Thyroid gland (tissue), 4 donors: ENCODE results near the gene MAJIN. TPM values are rescaled to one million over a fixed set of nuclear protein-coding genes. Genes with fewer than 3 reads are reported as not detected.

Experiments used
- DNase-seq, 2 donors: peaks; one replicate each; pipeline ENCODE4 v3.0.0-alpha.2; 2019
- H3K27ac ChIP-seq, 3 donors: fragments of 200-600 bp; sonication (generic); 1 replicate in 2 of 3; 2 replicates in 1 of 3; pipeline ENCODE4 v1.5.1; 2016 to 2019; ENCODE audit warnings: mild to moderate bottlenecking in 1 of 3, moderate library complexity in 1 of 3
- H3K27me3 ChIP-seq: fragments of 200-600 bp; sonication (generic); one replicate; pipeline ENCODE4 v1.5.1; 2019
- H3K36me3 ChIP-seq, 2 donors: fragments of 200-600 bp; sonication (generic); one replicate each; pipeline ENCODE4 v1.5.1; 2016 to 2019
- H3K4me1 ChIP-seq, 2 donors: fragments of 200-600 bp; sonication (generic); one replicate each; pipeline ENCODE4 v1.5.1; 2017 to 2019
- H3K4me3 ChIP-seq, 3 donors: fragments of 200-600 bp; sonication (generic); replicated peaks in 1 of 3; 1 replicate in 2 of 3; 2 replicates in 1 of 3; pipeline ENCODE4 v1.5.1; 2016; ENCODE audit warnings: mild to moderate bottlenecking in 1 of 3
- H3K9me3 ChIP-seq: fragments of 200-600 bp; sonication (generic); one replicate; pipeline ENCODE4 v1.5.1; 2017
- POLR2A ChIP-seq, 2 donors: fragments of 450-650 bp; IDR thresholded peaks; one replicate each; pipeline ENCODE4 v1.6.1; 2017; ENCODE audit warnings: antibody characterized with exemption in 2 of 2, mild to moderate bottlenecking in 2 of 2, moderate library complexity in 1 of 2
- WGBS, 2 donors: methylation state at CpG; one replicate each; pipeline ENCODE4 v1.1.5; 2017; 5-methylcytosine and 5-hydroxymethylcytosine counted together
- intact Hi-C: fragments of 100-400 bp; cut with DNase I; formaldehyde crosslinking; loops from one replicate; pipeline ENCODE4 v1.15.1; 2023
- total RNA-seq, 4 donors: library from RNA; depleted of rRNA; stranded (reverse); fragments of >200 nt; gene quantifications; one replicate each; pipeline ENCODE4 v1.2.3, GENCODE V29; 2016
- TF ChIP-seq, protein P1 (sequence below), 6 experiments: fragments of 200-600 bp in 3 of 6; fragments of 450-650 bp in 3 of 6; sonication (generic) in 3 of 6; IDR thresholded peaks; one replicate each; pipeline ENCODE4 v1.5.1; 2016 to 2019; ENCODE audit warnings: antibody characterized with exemption in 6 of 6, mild to moderate bottlenecking in 2 of 6, inconsistent platforms in 1 of 6, moderate library complexity in 1 of 6

MAJIN gene
- total RNA-seq, 4 donors from 2014 or later: 0.27 TPM; not detected in 3

GRCh38 chr11:64893194-64894069 lies 78.5 kb downstream of the MAJIN start:
- intact Hi-C loops: loop anchor here (2.0 to 10.0 kb wide), 2 partner anchors 47 to 109 kb away; no protein-coding TSS in a partner anchor
- Histone ChIP-seq H3K27ac (no peak overlapping the region), H3K4me1 (peaks cover 0 to 10% of the 10 kb centered on the region in 2 donors), H3K4me3 (no peak overlapping the region), H3K9me3 (no peaks in the 10 kb centered on the region), H3K36me3 (peaks cover 8 to 17% of the 10 kb centered on the region in 2 donors), H3K27me3 (no peaks in the 10 kb centered on the region)
- TF ChIP-seq, protein P1, sequence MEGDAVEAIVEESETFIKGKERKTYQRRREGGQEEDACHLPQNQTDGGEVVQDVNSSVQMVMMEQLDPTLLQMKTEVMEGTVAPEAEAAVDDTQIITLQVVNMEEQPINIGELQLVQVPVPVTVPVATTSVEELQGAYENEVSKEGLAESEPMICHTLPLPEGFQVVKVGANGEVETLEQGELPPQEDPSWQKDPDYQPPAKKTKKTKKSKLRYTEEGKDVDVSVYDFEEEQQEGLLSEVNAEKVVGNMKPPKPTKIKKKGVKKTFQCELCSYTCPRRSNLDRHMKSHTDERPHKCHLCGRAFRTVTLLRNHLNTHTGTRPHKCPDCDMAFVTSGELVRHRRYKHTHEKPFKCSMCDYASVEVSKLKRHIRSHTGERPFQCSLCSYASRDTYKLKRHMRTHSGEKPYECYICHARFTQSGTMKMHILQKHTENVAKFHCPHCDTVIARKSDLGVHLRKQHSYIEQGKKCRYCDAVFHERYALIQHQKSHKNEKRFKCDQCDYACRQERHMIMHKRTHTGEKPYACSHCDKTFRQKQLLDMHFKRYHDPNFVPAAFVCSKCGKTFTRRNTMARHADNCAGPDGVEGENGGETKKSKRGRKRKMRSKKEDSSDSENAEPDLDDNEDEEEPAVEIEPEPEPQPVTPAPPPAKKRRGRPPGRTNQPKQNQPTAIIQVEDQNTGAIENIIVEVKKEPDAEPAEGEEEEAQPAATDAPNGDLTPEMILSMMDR (IDR thresholded peaks at IDR 0.05): no peak
- TF ChIP-seq POLR2A (IDR thresholded peaks at IDR 0.05): no peak
- WGBS, 2 donors: 76 to 81% methylated on average over 16 to 21 of the region's 25 CpGs
- DNase-seq: no peak

DNA sequence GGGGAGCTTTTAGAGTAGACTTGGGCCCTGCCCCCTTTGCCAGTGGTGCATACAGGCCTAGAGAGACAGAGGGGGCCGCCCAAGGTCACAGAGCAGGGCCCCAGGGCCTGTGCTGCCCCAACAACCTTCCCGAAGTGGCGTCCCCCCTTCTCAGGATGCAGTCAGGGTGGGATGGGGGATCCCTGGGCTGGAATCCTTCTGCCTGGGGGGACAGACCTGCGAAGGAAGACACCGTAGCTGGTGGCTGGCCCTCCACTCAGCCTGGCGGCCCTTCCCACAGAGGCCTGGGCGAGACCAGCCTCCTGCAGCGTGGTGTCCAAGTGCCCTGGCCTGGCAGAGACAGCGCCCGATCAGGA lies 79.1 kb downstream of the MAJIN start:
- Histone ChIP-seq H3K4me3 (no peak overlapping the region), H3K4me1 (peaks cover under 1 to 16% of the 10 kb centered on the region in 2 donors), H3K9me3 (no peaks in the 10 kb centered on the region), H3K27me3 (no peaks in the 10 kb centered on the region), H3K36me3 (peaks cover 2 to 11% of the 10 kb centered on the region in 2 donors), H3K27ac (no peak overlapping the region)
- TF ChIP-seq, protein P1 (IDR thresholded peaks at IDR 0.05): no peak
- no peak for TF ChIP-seq POLR2A (IDR thresholded peaks at IDR 0.05)
- WGBS, 2 donors: 94% methylated on average over 3 to 7 of the region's 10 CpGs
- no peak for DNase-seq
- intact Hi-C loops: loop anchor here (10.0 kb wide), 1 partner anchor 108 kb away; no protein-coding TSS in a partner anchor

DNA sequence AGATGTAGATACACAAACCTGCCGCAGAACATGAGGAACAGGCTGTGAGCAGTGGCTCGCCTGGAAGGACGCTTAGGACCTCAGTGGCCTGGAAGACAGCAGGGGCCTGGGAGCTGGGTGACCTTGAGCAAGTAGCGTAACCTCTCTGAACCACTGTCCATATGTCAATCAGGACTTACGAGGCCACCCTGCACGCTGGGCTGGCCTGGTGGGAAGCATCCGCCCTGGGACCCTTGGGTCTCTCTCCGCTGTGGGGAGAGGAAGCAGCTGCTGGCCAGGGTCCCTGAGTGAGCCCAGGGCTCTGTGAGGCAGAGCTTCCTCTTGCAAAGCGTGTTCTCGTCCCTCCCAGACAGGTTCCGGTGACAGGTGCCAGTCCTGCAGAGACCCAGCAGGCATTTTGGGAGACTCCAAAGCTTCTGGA lies 79.5 kb downstream of the MAJIN start:
- 88% methylated on average over 7 to 11 of the region's 11 CpGs for WGBS, 2 donors
- Histone ChIP-seq H3K4me1 (peaks cover 3 to 19% of the 10 kb centered on the region in 2 donors), H3K27me3 (no peaks in the 10 kb centered on the region), H3K4me3 (no peak overlapping the region), H3K36me3 (peaks cover 0 to 7% of the 10 kb centered on the region in 2 donors), H3K27ac (no peak overlapping the region), H3K9me3 (no peaks in the 10 kb centered on the region)
- intact Hi-C loops: loop anchor here (10.0 kb wide), 1 partner anchor 108 kb away; no protein-coding TSS in a partner anchor
- DNase-seq: no peak
- TF ChIP-seq, protein P1 (IDR thresholded peaks at IDR 0.05): no peak
- no peak for TF ChIP-seq POLR2A (IDR thresholded peaks at IDR 0.05)

- intact Hi-C loops: loop anchor here (10.0 kb wide), 1 partner anchor 107 kb away; no protein-coding TSS in a partner anchor
- no peak overlapping the region for H3K27ac ChIP-seq
- WGBS, 2 donors: 79 to 85% methylated on average over 5 of the region's 5 CpGs
Measured at GRCh38 chr11:64891880-64892279, 80.0 kb downstream of the MAJIN start.

More at GRCh38 chr11:64891880-64892279, 80.0 kb downstream of the MAJIN start:
- TF ChIP-seq, protein P1 (IDR thresholded peaks at IDR 0.05): no peak
- no peak for TF ChIP-seq POLR2A (IDR thresholded peaks at IDR 0.05)
- DNase-seq: no peak
- Histone ChIP-seq H3K4me3 (no peak overlapping the region), H3K27me3 (no peaks in the 10 kb centered on the region), H3K9me3 (no peaks in the 10 kb centered on the region), H3K36me3 (peaks cover 0 to 2% of the 10 kb centered on the region in 2 donors), H3K4me1 (peaks cover 3 to 19% of the 10 kb centered on the region in 2 donors)
